Ramos (cell line): Measurements from ENCODE around the gene PEG3.
"Not testable (repeated sequence)": the region's sequence is repeated elsewhere in the genome, so short reads cannot be mapped to it uniquely, and the experiment has no call there.

Experiments
- in situ Hi-C: fragments of 300-500 bp; cut with MboI; formaldehyde crosslinking; loops from one replicate; pipeline ENCODE4 v1.14.3; 2022; ENCODE audit warnings: low sequenced_read_pairs; ENCODE audit not compliant: unreplicated experiment

PEG3 gene

GRCh38 chr19:56840451-56841192 is at the start of gene PEG3, which contains the start of gene ZIM2:
Gene PEG3 (minus strand): TSS chr19:56840726. CDS start chr19:56824655, 16,071 bp downstream.
Gene ZIM2 (minus strand): TSS chr19:56840726. CDS start chr19:56824277, 16,449 bp downstream.
- in situ Hi-C loops = no loop called here

- in situ Hi-C loops = no loop called here
These were observed 44.9 kb upstream of the PEG3 start for GRCh38 chr19:56885173-56885985.

- in situ Hi-C loops = no loop called here
These were observed 43.9 kb upstream of the PEG3 start for GRCh38 chr19:56884441-56884840.

- in situ Hi-C loops = no loop called here
These were observed 40.2 kb upstream of the PEG3 start for GRCh38 chr19:56880592-56881190.

GRCh38 chr19:56877069-56877715 is 36.7 kb upstream of the PEG3 start:
- in situ Hi-C loops = no loop called here

- in situ Hi-C loops = no loop called here
These were observed 35.2 kb upstream of the PEG3 start for GRCh38 chr19:56875717-56876116.

- in situ Hi-C loops = no loop called here
These were observed 34.0 kb upstream of the PEG3 start for GRCh38 chr19:56874530-56874929.

- in situ Hi-C loops = no loop called here
These were observed 33.0 kb upstream of the PEG3 start for GRCh38 chr19:56873493-56873892.

- in situ Hi-C loops = no loop called here
These were observed 29.4 kb upstream of the PEG3 start for GRCh38 chr19:56869886-56870285.

GRCh38 chr19:56868446-56868845 is 27.9 kb upstream of the PEG3 start:
- in situ Hi-C loops = no loop called here

GRCh38 chr19:56866538-56866937 is 26.0 kb upstream of the PEG3 start:
- in situ Hi-C loops = no loop called here

- in situ Hi-C loops = no loop called here
These were observed 24.1 kb upstream of the PEG3 start for GRCh38 chr19:56864443-56865125.

GRCh38 chr19:56862741-56863140 is 22.2 kb upstream of the PEG3 start:
- in situ Hi-C loops = no loop called here

GRCh38 chr19:56860409-56860808 is 19.9 kb upstream of the PEG3 start:
- in situ Hi-C loops = not testable (repeated sequence)

- in situ Hi-C loops = no loop called here
These were observed 17.5 kb upstream of the PEG3 start for GRCh38 chr19:56858026-56858425.

GRCh38 chr19:56856822-56857221 is 16.3 kb upstream of the PEG3 start:
- in situ Hi-C loops = no loop called here

- in situ Hi-C loops = not testable (repeated sequence)
These were observed 11.8 kb upstream of the PEG3 start for GRCh38 chr19:56852361-56852760.

GRCh38 chr19:56848166-56848565 is 7.6 kb upstream of the PEG3 start:
- in situ Hi-C loops = no loop called here

- in situ Hi-C loops = no loop called here
These were observed 1.9 kb upstream of the PEG3 start for GRCh38 chr19:56842412-56842811.

GRCh38 chr19:56841193-56841543 is 642 bp upstream of the PEG3 start:
- in situ Hi-C loops = no loop called here
